ENCODE measurements around the gene GALNT8. TPM values are rescaled to one million over a fixed set of nuclear protein-coding genes. Genes with fewer than 3 reads are reported as not detected.

The GALNT8 gene
- total RNA-seq, 1 donor from 2014 or later, result 1.5 TPM

DNA sequence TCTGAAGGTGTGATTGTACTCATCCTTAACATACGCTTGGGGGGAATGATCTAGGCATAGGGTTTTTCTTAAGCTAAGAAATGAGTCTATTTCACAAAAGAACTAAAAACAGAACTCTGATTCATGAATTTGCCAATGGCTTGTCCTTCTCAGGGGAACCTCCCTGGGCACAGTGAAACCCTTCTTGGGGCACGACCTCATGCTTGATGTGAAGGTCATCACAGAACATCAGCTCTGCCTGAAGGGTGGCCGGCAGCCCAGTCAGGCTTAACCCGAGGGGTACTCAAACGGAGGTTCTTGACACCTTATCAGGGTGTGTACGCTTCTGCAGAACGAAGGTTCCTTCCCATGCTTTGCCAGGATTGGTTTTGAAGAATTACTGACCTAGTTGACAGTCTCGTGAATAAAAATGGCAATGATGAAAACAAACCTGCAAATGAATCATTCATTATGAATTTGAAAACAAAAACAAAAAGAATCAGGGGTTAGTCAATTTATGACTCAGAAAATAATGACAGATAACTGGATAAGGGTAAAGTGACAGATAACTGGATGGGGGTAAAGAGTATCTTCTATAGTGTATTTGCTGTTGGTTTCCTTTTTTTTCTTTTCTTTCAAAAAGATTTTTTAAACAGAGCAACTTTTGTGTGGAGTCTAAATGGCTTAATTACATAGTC, 86.4 kb downstream of the GALNT8 start:
- no peak overlapping the region for H3K4me3 ChIP-seq (ENCODE audit: low read depth, low read length)
- TF ChIP-seq, protein P1, sequence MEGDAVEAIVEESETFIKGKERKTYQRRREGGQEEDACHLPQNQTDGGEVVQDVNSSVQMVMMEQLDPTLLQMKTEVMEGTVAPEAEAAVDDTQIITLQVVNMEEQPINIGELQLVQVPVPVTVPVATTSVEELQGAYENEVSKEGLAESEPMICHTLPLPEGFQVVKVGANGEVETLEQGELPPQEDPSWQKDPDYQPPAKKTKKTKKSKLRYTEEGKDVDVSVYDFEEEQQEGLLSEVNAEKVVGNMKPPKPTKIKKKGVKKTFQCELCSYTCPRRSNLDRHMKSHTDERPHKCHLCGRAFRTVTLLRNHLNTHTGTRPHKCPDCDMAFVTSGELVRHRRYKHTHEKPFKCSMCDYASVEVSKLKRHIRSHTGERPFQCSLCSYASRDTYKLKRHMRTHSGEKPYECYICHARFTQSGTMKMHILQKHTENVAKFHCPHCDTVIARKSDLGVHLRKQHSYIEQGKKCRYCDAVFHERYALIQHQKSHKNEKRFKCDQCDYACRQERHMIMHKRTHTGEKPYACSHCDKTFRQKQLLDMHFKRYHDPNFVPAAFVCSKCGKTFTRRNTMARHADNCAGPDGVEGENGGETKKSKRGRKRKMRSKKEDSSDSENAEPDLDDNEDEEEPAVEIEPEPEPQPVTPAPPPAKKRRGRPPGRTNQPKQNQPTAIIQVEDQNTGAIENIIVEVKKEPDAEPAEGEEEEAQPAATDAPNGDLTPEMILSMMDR (conservative IDR thresholded peaks at IDR 0.05; ENCODE audit: low read depth, low read length), result no peak
- DNase-seq (ENCODE audit: low read depth), result no peak

DNA sequence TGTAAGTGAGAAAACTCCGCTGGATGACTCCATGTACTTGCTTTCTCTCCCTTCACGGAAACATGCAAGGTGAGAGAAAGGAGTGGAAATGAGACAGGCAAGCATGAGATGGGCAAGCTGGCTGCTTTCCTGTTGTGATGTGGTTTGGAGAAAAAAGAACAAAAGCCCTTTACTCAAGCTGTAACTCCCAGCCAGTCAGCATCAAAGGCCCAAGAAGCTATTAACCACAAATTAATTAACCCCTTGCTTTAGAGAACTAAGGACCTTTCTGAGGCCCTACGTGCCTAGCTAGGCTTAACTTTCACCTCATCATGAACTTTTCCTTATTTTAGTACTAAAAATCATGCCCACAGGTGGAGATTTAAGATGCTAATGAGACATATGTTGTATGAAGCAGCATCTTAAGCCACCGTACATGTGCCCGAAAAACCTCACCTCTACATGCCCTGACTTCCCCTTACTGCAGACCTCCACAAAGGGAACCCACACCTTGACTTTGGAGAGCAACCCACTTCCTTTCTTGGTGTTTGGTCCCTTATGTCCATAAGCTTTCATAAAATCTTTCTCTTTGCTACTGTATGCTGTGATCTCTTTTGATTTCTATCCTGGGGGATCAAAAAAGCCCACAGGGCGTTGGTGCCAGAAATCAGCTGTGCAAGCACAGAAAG, 87.0 kb downstream of the GALNT8 start:
- H3K4me3 ChIP-seq (ENCODE audit: low read depth, low read length), result no peak overlapping the region
- DNase-seq (ENCODE audit: low read depth), result no peak
- TF ChIP-seq, protein P1 (conservative IDR thresholded peaks at IDR 0.05; ENCODE audit: low read depth, low read length), result no peak

DNA sequence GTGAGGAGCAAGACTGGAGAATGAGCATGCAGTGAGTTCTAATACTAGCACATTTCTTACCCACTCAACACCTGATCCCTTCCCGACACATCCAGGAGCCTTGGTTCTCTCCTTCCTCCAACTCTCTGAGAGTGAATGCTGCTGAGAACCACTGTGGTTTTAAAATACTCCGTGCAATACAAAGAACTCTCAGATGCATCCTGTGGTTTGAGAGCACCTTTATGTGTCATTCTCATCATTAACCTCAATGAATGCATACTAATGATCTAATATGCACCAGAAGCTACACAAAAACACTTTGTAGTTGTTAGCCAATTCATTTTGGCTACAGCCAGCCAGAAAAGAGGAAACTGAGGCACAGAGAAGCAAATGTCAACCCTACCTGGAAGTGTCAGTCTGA, 87.6 kb downstream of the GALNT8 start:
- TF ChIP-seq, protein P1 (conservative IDR thresholded peaks at IDR 0.05; ENCODE audit: low read depth, low read length), result no peak
- no peak for DNase-seq (ENCODE audit: low read depth)
- no peak overlapping the region for H3K4me3 ChIP-seq (ENCODE audit: low read depth, low read length)

DNA sequence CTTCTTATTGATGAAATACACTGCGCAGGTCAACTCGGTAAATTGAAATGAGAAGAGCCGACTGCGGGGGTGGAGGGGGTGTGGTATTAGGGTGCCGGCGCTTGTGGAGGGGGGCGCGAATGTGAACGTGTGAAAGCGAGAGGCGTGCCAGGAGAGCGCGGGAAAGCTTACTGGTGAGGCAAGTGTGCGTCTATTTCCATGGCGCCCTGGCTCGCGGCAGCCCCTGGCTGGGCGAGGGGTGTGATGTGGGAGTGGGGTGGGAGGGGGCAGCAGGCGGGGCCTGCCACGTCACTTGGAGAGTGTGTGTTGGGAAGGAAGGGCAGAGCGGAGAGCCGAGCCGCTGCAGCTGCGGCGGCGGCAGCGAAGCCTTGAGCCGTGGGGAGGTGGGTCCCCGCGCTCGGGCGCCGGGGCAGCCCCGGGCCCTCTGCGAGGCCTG, 88.8 kb downstream of the GALNT8 start:
- TF ChIP-seq, protein P1 (conservative IDR thresholded peaks at IDR 0.05; ENCODE audit: low read depth, low read length), result no peak
- no peak for DNase-seq (ENCODE audit: low read depth)
- H3K4me3 ChIP-seq (ENCODE audit: low read depth, low read length), result no peak overlapping the region

DNA sequence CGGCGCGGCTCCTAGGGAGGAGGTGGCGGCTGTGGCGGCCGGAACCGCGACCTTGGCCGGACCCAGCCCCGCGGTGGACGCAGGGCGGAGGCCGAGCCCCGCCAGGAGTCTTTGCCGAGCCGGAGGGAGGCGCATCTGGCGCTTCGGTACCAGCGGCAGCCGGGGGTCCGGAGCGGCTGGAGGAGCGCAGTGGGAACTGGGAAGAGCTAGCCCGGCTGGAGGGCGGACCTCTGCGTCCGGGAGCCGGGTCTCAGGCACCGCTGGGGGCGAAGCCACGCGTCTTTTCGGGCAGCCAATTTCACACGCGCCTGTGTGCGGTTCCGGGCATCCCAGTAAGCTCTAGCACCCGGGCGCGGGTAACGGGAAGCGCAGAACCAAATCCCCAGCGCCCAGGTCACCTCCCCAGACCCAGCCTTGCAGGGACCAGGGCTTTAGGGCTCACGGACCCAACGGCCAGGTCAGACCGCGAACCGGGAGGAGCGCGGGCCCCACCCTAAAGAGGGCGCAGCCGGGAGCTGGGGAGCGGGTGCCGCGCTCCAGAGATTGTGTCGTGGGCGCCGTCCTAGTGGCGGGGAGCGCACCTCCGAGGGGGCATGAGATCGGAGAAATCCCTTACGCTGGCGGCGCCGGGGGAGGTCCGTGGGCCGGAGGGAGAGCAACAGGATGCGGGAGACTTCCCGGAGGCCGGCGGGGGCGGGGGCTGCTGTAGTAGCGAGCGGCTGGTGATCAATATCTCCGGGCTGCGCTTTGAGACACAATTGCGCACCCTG, 89.4 kb downstream of the GALNT8 start:
- TF ChIP-seq, protein P1 (conservative IDR thresholded peaks at IDR 0.05; ENCODE audit: low read depth, low read length), result no peak
- H3K4me3 ChIP-seq (ENCODE audit: low read depth, low read length), result no peak overlapping the region
- no peak for DNase-seq (ENCODE audit: low read depth)

DNA sequence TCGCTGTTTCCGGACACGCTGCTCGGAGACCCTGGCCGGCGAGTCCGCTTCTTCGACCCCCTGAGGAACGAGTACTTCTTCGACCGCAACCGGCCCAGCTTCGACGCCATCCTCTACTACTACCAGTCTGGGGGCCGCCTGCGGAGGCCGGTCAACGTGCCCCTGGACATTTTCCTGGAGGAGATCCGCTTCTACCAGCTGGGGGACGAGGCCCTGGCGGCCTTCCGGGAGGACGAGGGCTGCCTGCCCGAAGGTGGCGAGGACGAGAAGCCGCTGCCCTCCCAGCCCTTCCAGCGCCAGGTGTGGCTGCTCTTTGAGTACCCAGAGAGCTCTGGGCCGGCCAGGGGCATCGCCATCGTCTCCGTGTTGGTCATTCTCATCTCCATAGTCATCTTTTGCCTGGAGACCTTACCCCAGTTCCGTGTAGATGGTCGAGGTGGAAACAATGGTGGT, 90.0 kb downstream of the GALNT8 start:
- no peak for DNase-seq (ENCODE audit: low read depth)
- no peak overlapping the region for H3K4me3 ChIP-seq (ENCODE audit: low read depth, low read length)
- TF ChIP-seq, protein P1 (conservative IDR thresholded peaks at IDR 0.05; ENCODE audit: low read depth, low read length), result no peak

All from epithelial cell of proximal tubule (primary cell).